HEK293T (cell line): ENCODE results near the gene STX3.

Experiments
- BHLHE40 ChIP-seq: fragments of 450-650 bp; IDR thresholded peaks from 2 replicates; pipeline ENCODE4 v1.6.1; 2016; ENCODE audit warnings: mild to moderate bottlenecking, moderate library complexity, borderline replicate concordance
- FOXA1 ChIP-seq: fragments of 450-650 bp; IDR thresholded peaks from 2 replicates; pipeline ENCODE4 v1.6.1; 2016; ENCODE audit warnings: mild to moderate bottlenecking
- FOXK2 ChIP-seq: fragments of 450-650 bp; IDR thresholded peaks from 2 replicates; pipeline ENCODE4 v1.6.1; 2016; ENCODE audit warnings: mild to moderate bottlenecking
- LEF1 ChIP-seq: fragments of 450-650 bp; IDR thresholded peaks from 2 replicates; pipeline ENCODE4 v1.6.1; 2017; ENCODE audit warnings: mild to moderate bottlenecking, borderline replicate concordance
- SUZ12 ChIP-seq: fragments of 450-650 bp; IDR thresholded peaks from 2 replicates; pipeline ENCODE4 v1.6.1; 2016; ENCODE audit warnings: mild to moderate bottlenecking

- no peak for TF ChIP-seq LEF1
- no peak for TF ChIP-seq BHLHE40
- no peak for TF ChIP-seq SUZ12
- no peak for TF ChIP-seq FOXK2
- no peak for TF ChIP-seq FOXA1
Observed at GRCh38 chr11:59755701-59756557, 753 bp downstream of the STX3 start.
